H1 (cell line): Measurements from ENCODE around the gene METAP1D. TPM values are rescaled to one million over a fixed set of nuclear protein-coding genes. Genes with fewer than 3 reads are reported as not detected.

Source experiments
- CTCF ChIA-PET: fragments of 300-600 bp; sonication (Branson Sonifier 250); formaldehyde crosslinking; loops from one replicate; lab custom pipeline; 2021; ENCODE audit not compliant: partially characterized antibody; lab: Charles Lee
- POLR2A ChIA-PET: fragments of 300-600 bp; sonication (Branson Sonifier 250); formaldehyde crosslinking; loops from one replicate; lab custom pipeline; 2021; ENCODE audit warnings: inconsistent platforms; ENCODE audit not compliant: partially characterized antibody; lab: Charles Lee
- DNase-seq, 2 experiments: peaks; one replicate each; pipeline versions ENCODE4 v3.0.0 to v3.0.0-alpha.2; 2010 to 2022; ENCODE audit warnings: low spot score in 2 of 2, low read depth in 1 of 2, mixed read lengths in 1 of 2
- FAIRE-seq: peaks from 2 replicates; lab custom pipeline; 2011; peaks lifted over from hg19 to GRCh38; lab: Jason Lieb, UNC
- H2AFZ ChIP-seq: 2 replicates; pipeline ENCODE4 v1.8.1; 2012; ENCODE audit warnings: low read length, inconsistent platforms
- H2AK5ac ChIP-seq: 2 replicates; pipeline ENCODE4 v1.6.1; 2013; ENCODE audit warnings: low read depth, low read length
- H2BK120ac ChIP-seq: replicated peaks from 2 replicates; pipeline ENCODE3; 2013; ENCODE audit warnings: low read depth, low read length, inconsistent platforms
- H2BK12ac ChIP-seq: 2 replicates; pipeline ENCODE4 v1.6.1; 2013; ENCODE audit warnings: low read depth, low read length
- H2BK15ac ChIP-seq: 2 replicates; pipeline ENCODE4 v1.6.1; 2013; ENCODE audit warnings: low read length
- H2BK20ac ChIP-seq: 2 replicates; pipeline ENCODE4 v1.6.1; 2013; ENCODE audit warnings: low read length
- H2BK5ac ChIP-seq: 2 replicates; pipeline ENCODE4 v1.6.1; 2013; ENCODE audit warnings: low read depth, low read length
- H3K14ac ChIP-seq: 2 replicates; pipeline ENCODE4 v1.6.1; 2013; ENCODE audit warnings: inconsistent platforms; ENCODE audit not compliant: insufficient read length
- H3K18ac ChIP-seq: 2 replicates; pipeline ENCODE4 v1.6.1; 2013; ENCODE audit warnings: low read length; ENCODE audit errors: extremely low read depth
- H3K23ac ChIP-seq: 2 replicates; pipeline ENCODE4 v1.6.1; 2013; ENCODE audit warnings: inconsistent platforms; ENCODE audit not compliant: insufficient read length
- H3K23me2 ChIP-seq: 2 replicates; pipeline ENCODE4 v1.6.1; 2013; ENCODE audit warnings: low read depth, low read length
- H3K27ac ChIP-seq: 2 replicates; pipeline ENCODE4 v1.6.1; 2011; ENCODE audit warnings: low read depth, low read length, inconsistent platforms
- H3K27me3 ChIP-seq, 4 experiments: replicated peaks in 1 of 4; 1 replicate in 1 of 4; 2 replicates in 3 of 4; pipeline versions ENCODE4 v1.6.1 to v1.8.1; 2011 to 2013; ENCODE audit warnings: low read length in 3 of 4, mild to moderate bottlenecking in 3 of 4, inconsistent platforms in 2 of 4, mixed read lengths in 2 of 4, moderate library complexity in 1 of 4; ENCODE audit not compliant: control insufficient read depth in 3 of 4, insufficient read depth in 3 of 4; ENCODE audit errors: extremely low read depth in 1 of 4
- H3K36me3 ChIP-seq, 4 experiments: 2 replicates each; pipeline versions ENCODE4 v1.6.1 to v1.8.1; 2011 to 2013; ENCODE audit warnings: mild to moderate bottlenecking in 4 of 4, low read length in 3 of 4, moderate library complexity in 2 of 4, control low read depth in 1 of 4, inconsistent platforms in 1 of 4; ENCODE audit not compliant: insufficient read depth in 4 of 4, control insufficient read depth in 2 of 4
- H3K4ac ChIP-seq: replicated peaks from 2 replicates; pipeline ENCODE3; 2013; ENCODE audit warnings: low read length, low read depth, mixed read lengths, inconsistent platforms; ENCODE audit not compliant: insufficient read length
- H3K4me1 ChIP-seq, 4 experiments: replicated peaks in 1 of 4; 1 replicate in 1 of 4; 2 replicates in 3 of 4; pipeline versions ENCODE4 v1.6.1 to v1.8.1; 2011 to 2013; ENCODE audit warnings: low read length in 3 of 4, inconsistent platforms in 2 of 4, mixed read lengths in 1 of 4; ENCODE audit not compliant: insufficient read depth in 4 of 4, control insufficient read depth in 3 of 4
- H3K4me2 ChIP-seq, 2 experiments: 2 replicates each; pipeline versions ENCODE4 v1.6.1 to v1.8.1; 2011 to 2013; ENCODE audit warnings: low read depth in 2 of 2, low read length in 2 of 2, control low read depth in 1 of 2, inconsistent platforms in 1 of 2, mild to moderate bottlenecking in 1 of 2; ENCODE audit not compliant: insufficient read depth in 1 of 2
- H3K4me3 ChIP-seq, 4 experiments: fragments of 200-600, 300-600 bp in 1 of 4; sonication (generic), shearing (Covaris generic), sonication (Bioruptor Twin) in 1 of 4; 2 replicates each; pipeline versions ENCODE4 v1.5.1 to v1.8.1; 2011 to 2016; ENCODE audit warnings: low read length in 4 of 4, low read depth in 3 of 4, control low read depth in 2 of 4, inconsistent platforms in 2 of 4, mild to moderate bottlenecking in 2 of 4, mixed read lengths in 1 of 4, moderate library complexity in 1 of 4; ENCODE audit not compliant: insufficient read depth in 2 of 4; ENCODE audit errors: extremely low read depth in 1 of 4
- H3K56ac ChIP-seq: replicated peaks from 2 replicates; pipeline ENCODE3; 2013; ENCODE audit warnings: low read depth, mild to moderate bottlenecking, mixed read lengths, low read length, inconsistent platforms; ENCODE audit not compliant: insufficient read length
- H3K79me1 ChIP-seq: 2 replicates; pipeline ENCODE4 v1.6.1; 2013; ENCODE audit warnings: low read depth, low read length, control low read depth
- H3K79me2 ChIP-seq, 2 experiments: 2 replicates each; pipeline versions ENCODE4 v1.6.1 to v1.8.1; 2012 to 2013; ENCODE audit warnings: low read length in 2 of 2, mild to moderate bottlenecking in 2 of 2, inconsistent platforms in 1 of 2; ENCODE audit not compliant: insufficient read depth in 2 of 2, control insufficient read depth in 1 of 2
- H3K9ac ChIP-seq, 4 experiments: replicated peaks in 1 of 4; 1 replicate in 1 of 4; 2 replicates in 3 of 4; pipeline versions ENCODE4 v1.6.1 to v1.8.1; 2011 to 2013; ENCODE audit warnings: low read depth in 3 of 4, low read length in 3 of 4, control low read depth in 2 of 4, mild to moderate bottlenecking in 2 of 4, moderate library complexity in 2 of 4, inconsistent platforms in 1 of 4; ENCODE audit errors: extremely low read depth in 1 of 4
- H3K9me3 ChIP-seq, 2 experiments: 2 replicates each; pipeline versions ENCODE4 v1.6.1 to v1.8.1; 2012 to 2013; ENCODE audit warnings: mild to moderate bottlenecking in 2 of 2, moderate library complexity in 2 of 2, control low read depth in 1 of 2, inconsistent platforms in 1 of 2, low read depth in 1 of 2, low read length in 1 of 2, mixed read lengths in 1 of 2; ENCODE audit not compliant: insufficient read depth in 2 of 2
- H4K20me1 ChIP-seq, 2 experiments: replicated peaks in 1 of 2; 2 replicates each; pipeline versions ENCODE3 to v1.8.1; 2011 to 2013; ENCODE audit warnings: inconsistent platforms in 2 of 2, low read length in 2 of 2, mild to moderate bottlenecking in 1 of 2; ENCODE audit not compliant: insufficient read depth in 2 of 2, control insufficient read depth in 1 of 2
- H4K5ac ChIP-seq: 2 replicates; pipeline ENCODE4 v1.6.1; 2013; ENCODE audit warnings: low read length, low read depth, mixed read lengths, inconsistent platforms; ENCODE audit not compliant: insufficient read length
- H4K8ac ChIP-seq: 2 replicates; pipeline ENCODE4 v1.8.0; 2013; ENCODE audit warnings: mild to moderate bottlenecking, moderate library complexity, low read length, inconsistent platforms; ENCODE audit not compliant: insufficient read depth; ENCODE audit errors: extremely low read depth
- H4K91ac ChIP-seq: replicated peaks from 2 replicates; pipeline ENCODE3; 2013; ENCODE audit warnings: low read length, mixed read lengths, inconsistent platforms; ENCODE audit not compliant: insufficient read length
- BRCA1 ChIP-seq: IDR thresholded peaks from 2 replicates; pipeline ENCODE4 v1.6.1; 2012; ENCODE audit warnings: low read depth, low read length, improper control_type of control experiment
- EGR1 ChIP-seq: IDR thresholded peaks from 2 replicates; pipeline ENCODE4 v1.6.1; 2011; ENCODE audit warnings: low read depth, low read length, borderline replicate concordance
- FOSL1 ChIP-seq: IDR thresholded peaks from 2 replicates; pipeline ENCODE4 v1.6.1; 2011; ENCODE audit warnings: mild to moderate bottlenecking, low read depth, low read length, moderate library complexity; ENCODE audit not compliant: insufficient read depth
- JUN ChIP-seq: IDR thresholded peaks from 2 replicates; pipeline ENCODE4 v1.6.1; 2011; ENCODE audit warnings: low read depth, mild to moderate bottlenecking, improper control_type of control experiment, low read length
- RBBP5 ChIP-seq: IDR thresholded peaks from 2 replicates; pipeline ENCODE4 v1.7.1; 2012; ENCODE audit warnings: low read depth, mild to moderate bottlenecking, inconsistent platforms, low read length, moderate library complexity, borderline replicate concordance
- RFX5 ChIP-seq: IDR thresholded peaks from 2 replicates; pipeline ENCODE4 v1.6.1; 2011; ENCODE audit warnings: low read depth, low read length, improper control_type of control experiment, borderline replicate concordance
- SIRT6 ChIP-seq: IDR thresholded peaks from one replicate; pipeline ENCODE4 v1.7.1; 2012; ENCODE audit warnings: low read length, inconsistent platforms
- TEAD4 ChIP-seq: IDR thresholded peaks from 2 replicates; pipeline ENCODE4 v1.6.1; 2012; ENCODE audit warnings: low read depth, low read length, inconsistent platforms, mixed read lengths
- ZNF274 ChIP-seq: IDR thresholded peaks from 2 replicates; pipeline ENCODE4 v1.7.0; 2012; ENCODE audit warnings: low read length, borderline replicate concordance; ENCODE audit errors: extremely low read depth
- WGBS, 2 experiments: shearing (Covaris generic) in 1 of 2; methylation state at CpG; one replicate each; pipeline versions ENCODE4 v1.1.6 to v1.1.7; 2013 to 2015; ENCODE audit warnings: low lambda C conversion rate in 2 of 2, mixed read lengths in 2 of 2, inconsistent platforms in 1 of 2, low coverage in 1 of 2, missing lambda C conversion rate in 1 of 2; ENCODE audit not compliant: insufficient replicate concordance in 2 of 2, insufficient coverage in 1 of 2, insufficient read length in 1 of 2; ENCODE audit errors: extremely low coverage in 1 of 2, missing lambda C conversion rate in 1 of 2; 5-methylcytosine and 5-hydroxymethylcytosine counted together
- long read RNA-seq, 2 experiments: library from RNA in 1 of 2; library from capped mRNA in 1 of 2; stranded (forward); transcript quantifications; one replicate each; pipeline ENCODE4 v2.0.0, GENCODE V29; 2021; ENCODE audit warnings: inconsistent platforms in 1 of 2
- polyA minus RNA-seq, 3 experiments: library from RNA; depleted of rRNA, polyadenylated mRNA; stranded (reverse); fragments of >200 nt; gene quantifications; 1 replicate in 2 of 3; 2 replicates in 1 of 3; pipeline ENCODE4 v1.2.3, GENCODE V29; 2011
- polyA plus RNA-seq, 7 experiments: library from polyadenylated mRNA; depleted of rRNA in 3 of 7; stranded (reverse) in 5 of 7; unstranded in 2 of 7; fragments of >200 nt in 5 of 7; fragments of 200-250 nt in 2 of 7; gene quantifications; 1 replicate in 5 of 7; 2 replicates in 1 of 7; 4 replicates in 1 of 7; pipeline versions ENCODE4 v1.2.1 to v1.2.3, GENCODE V29; 2011 to 2013; ENCODE audit warnings: missing spikeins in 2 of 7, mixed read lengths in 2 of 7
- total RNA-seq: library from RNA; stranded (reverse); fragmentation: NEBNext Ultra II Directional; extraction: Animal tissue kit (Norgen Biotek cat#: 25700); gene quantifications from 2 replicates; pipeline ENCODE4 v1.2.1, GENCODE V29; 2021

METAP1D gene
- 6.2 and 6.4 TPM in 2 replicates for total RNA-seq
- 3.9 and 4.7 TPM in 2 replicates for polyA plus RNA-seq (2011; rRNA removed)
- 5.5 TPM for polyA plus RNA-seq (2011; cell fraction: cytosol; rRNA removed)
- polyA plus RNA-seq (2011; cell fraction: nucleus; rRNA removed), result 6.9 TPM
- 4.1 to 8.5 TPM (median 5.8 TPM) in 4 replicates for polyA plus RNA-seq (2012, experiment 1 of 2)
- polyA plus RNA-seq (2012, experiment 2 of 2), result 1.4 TPM
- polyA plus RNA-seq (2013, experiment 1 of 2), result 5.4 TPM
- polyA plus RNA-seq (2013, experiment 2 of 2), result 5.5 TPM
- 8.5 and 10.3 TPM in 2 replicates for polyA minus RNA-seq (2011; rRNA and poly(A)+ RNA removed)
- polyA minus RNA-seq (2011; cell fraction: cytosol; rRNA and poly(A)+ RNA removed), result 6.1 TPM
- 13.0 TPM for polyA minus RNA-seq (2011; cell fraction: nucleus; rRNA and poly(A)+ RNA removed)
- long read RNA-seq, experiment 1, partial matches to known transcripts, result 2 of 5 reads
- long read RNA-seq, experiment 1, other reads (novel, unspliced or antisense), result 2 of 5 reads
- long read RNA-seq, experiment 2, partial matches to known transcripts, result 0 of 11 reads
- long read RNA-seq, experiment 2, other reads (novel, unspliced or antisense), result 3 of 11 reads

- Histone ChIP-seq H3K4me2 (peak within 1 kb of the TSS; percentile 60 to 96), H3K56ac (peak within 1 kb of the TSS; percentile 87), H3K9me3 (no peaks in the 10 kb centered on the region), H2BK12ac (peak within 1 kb of the TSS; percentile 100), H3K23ac (no peak within 1 kb of the TSS), H4K20me1 (no peaks in the 10 kb centered on the region), H3K27ac (peak within 1 kb of the TSS; percentile 90), H2BK15ac (peak within 1 kb of the TSS; percentile 84), H3K27me3 (peaks cover 0 to 16% (median 7%) of the 10 kb centered on the region in 4 experiments; a peak in 4 of 7 replicates), H2BK5ac (peak within 1 kb of the TSS; percentile 97), H4K5ac (peak within 1 kb of the TSS; percentile 92), H3K36me3 (no peaks in the 10 kb centered on the region), H3K18ac (peak within 1 kb of the TSS; percentile 92; the same call in 1 of the 2 replicates), H4K91ac (peak within 1 kb of the TSS; percentile 100), H4K8ac (peak within 1 kb of the TSS; percentile 100), H3K4me3 (peak within 1 kb of the TSS; percentile 71 to 97 (median 86)), H3K4me1 (peaks cover 0 to 4% (median 1%) of the 10 kb centered on the region in 4 experiments; a peak in 4 of 7 replicates), H2AFZ (peak within 1 kb of the TSS; percentile 100), H3K79me2 (no peaks in the 10 kb centered on the region), H2AK5ac (peak within 1 kb of the TSS; percentile 97), H3K14ac (no peak within 1 kb of the TSS), H2BK120ac (peak within 1 kb of the TSS; percentile 91), H3K9ac (peak within 1 kb of the TSS; percentile 80 to 99 (median 99)), H2BK20ac (peak within 1 kb of the TSS; percentile 68; the same call in 1 of the 2 replicates), H3K23me2 (peaks cover 11% of the 10 kb centered on the region), H3K4ac (peak within 1 kb of the TSS; percentile 99), H3K79me1 (no peaks in the 10 kb centered on the region)
- POLR2A ChIA-PET, result interaction anchor here (0.8 to 2.5 kb wide), 8 partner anchors 10 to 86 kb away, joined by 3 to 6 read pairs (median 3); no protein-coding TSS in a partner anchor
- FAIRE-seq (no peak), DNase-seq (peak; percentile 81 to 94)
- 2% methylated on average over 72 of the region's 73 CpGs; no CpG with 5 or more reads in 1 of the 2 experiments for WGBS, 2 experiments
- CTCF ChIA-PET, result interaction anchor here (0.6 to 0.8 kb wide), 2 partner anchors 116 to 476 kb away, joined by 3 to 4 read pairs; no protein-coding TSS in a partner anchor
- TF ChIP-seq FOSL1 (no peak), JUN (no peak), SIRT6 (no peak), RBBP5 (peak; percentile 85; the same call in 1 of the 2 replicates), RFX5 (no peak), ZNF274 (no peak), BRCA1 (no peak), EGR1 (peak; percentile 65), TEAD4 (no peak)
Measured at GRCh38 chr2:171999604-172000469, at the start of gene METAP1D. TSS of gene METAP1D (plus strand) at chr2:171999953. CDS start at chr2:171999970, 17 bp downstream.
